H1 (cell line): Measurements from ENCODE around the gene SMIM13. TPM values are rescaled to one million over a fixed set of nuclear protein-coding genes. Genes with fewer than 3 reads are reported as not detected.

ENCODE experiments used
- CTCF ChIA-PET: fragments of 300-600 bp; sonication (Branson Sonifier 250); formaldehyde crosslinking; loops from one replicate; lab custom pipeline; 2021; ENCODE audit not compliant: partially characterized antibody; lab: Charles Lee
- POLR2A ChIA-PET: fragments of 300-600 bp; sonication (Branson Sonifier 250); formaldehyde crosslinking; loops from one replicate; lab custom pipeline; 2021; ENCODE audit warnings: inconsistent platforms; ENCODE audit not compliant: partially characterized antibody; lab: Charles Lee
- DNase-seq, 2 experiments: peaks; one replicate each; pipeline versions ENCODE4 v3.0.0 to v3.0.0-alpha.2; 2010 to 2022; ENCODE audit warnings: low spot score in 2 of 2, low read depth in 1 of 2, mixed read lengths in 1 of 2
- FAIRE-seq: peaks from 2 replicates; lab custom pipeline; 2011; peaks lifted over from hg19 to GRCh38; lab: Jason Lieb, UNC
- H2AFZ ChIP-seq: 2 replicates; pipeline ENCODE4 v1.8.1; 2012; ENCODE audit warnings: low read length, inconsistent platforms
- H2AK5ac ChIP-seq: 2 replicates; pipeline ENCODE4 v1.6.1; 2013; ENCODE audit warnings: low read depth, low read length
- H2BK120ac ChIP-seq: replicated peaks from 2 replicates; pipeline ENCODE3; 2013; ENCODE audit warnings: low read depth, low read length, inconsistent platforms
- H2BK12ac ChIP-seq: 2 replicates; pipeline ENCODE4 v1.6.1; 2013; ENCODE audit warnings: low read depth, low read length
- H2BK15ac ChIP-seq: 2 replicates; pipeline ENCODE4 v1.6.1; 2013; ENCODE audit warnings: low read length
- H2BK20ac ChIP-seq: 2 replicates; pipeline ENCODE4 v1.6.1; 2013; ENCODE audit warnings: low read length
- H2BK5ac ChIP-seq: 2 replicates; pipeline ENCODE4 v1.6.1; 2013; ENCODE audit warnings: low read depth, low read length
- H3K14ac ChIP-seq: 2 replicates; pipeline ENCODE4 v1.6.1; 2013; ENCODE audit warnings: inconsistent platforms; ENCODE audit not compliant: insufficient read length
- H3K18ac ChIP-seq: 2 replicates; pipeline ENCODE4 v1.6.1; 2013; ENCODE audit warnings: low read length; ENCODE audit errors: extremely low read depth
- H3K23ac ChIP-seq: 2 replicates; pipeline ENCODE4 v1.6.1; 2013; ENCODE audit warnings: inconsistent platforms; ENCODE audit not compliant: insufficient read length
- H3K23me2 ChIP-seq: 2 replicates; pipeline ENCODE4 v1.6.1; 2013; ENCODE audit warnings: low read depth, low read length
- H3K27ac ChIP-seq: 2 replicates; pipeline ENCODE4 v1.6.1; 2011; ENCODE audit warnings: low read depth, low read length, inconsistent platforms
- H3K27me3 ChIP-seq, 4 experiments: replicated peaks in 1 of 4; 1 replicate in 1 of 4; 2 replicates in 3 of 4; pipeline versions ENCODE4 v1.6.1 to v1.8.1; 2011 to 2013; ENCODE audit warnings: low read length in 3 of 4, mild to moderate bottlenecking in 3 of 4, inconsistent platforms in 2 of 4, mixed read lengths in 2 of 4, moderate library complexity in 1 of 4; ENCODE audit not compliant: control insufficient read depth in 3 of 4, insufficient read depth in 3 of 4; ENCODE audit errors: extremely low read depth in 1 of 4
- H3K36me3 ChIP-seq, 4 experiments: 2 replicates each; pipeline versions ENCODE4 v1.6.1 to v1.8.1; 2011 to 2013; ENCODE audit warnings: mild to moderate bottlenecking in 4 of 4, low read length in 3 of 4, moderate library complexity in 2 of 4, control low read depth in 1 of 4, inconsistent platforms in 1 of 4; ENCODE audit not compliant: insufficient read depth in 4 of 4, control insufficient read depth in 2 of 4
- H3K4ac ChIP-seq: replicated peaks from 2 replicates; pipeline ENCODE3; 2013; ENCODE audit warnings: low read length, low read depth, mixed read lengths, inconsistent platforms; ENCODE audit not compliant: insufficient read length
- H3K4me1 ChIP-seq, 4 experiments: replicated peaks in 1 of 4; 1 replicate in 1 of 4; 2 replicates in 3 of 4; pipeline versions ENCODE4 v1.6.1 to v1.8.1; 2011 to 2013; ENCODE audit warnings: low read length in 3 of 4, inconsistent platforms in 2 of 4, mixed read lengths in 1 of 4; ENCODE audit not compliant: insufficient read depth in 4 of 4, control insufficient read depth in 3 of 4
- H3K4me2 ChIP-seq, 2 experiments: 2 replicates each; pipeline versions ENCODE4 v1.6.1 to v1.8.1; 2011 to 2013; ENCODE audit warnings: low read depth in 2 of 2, low read length in 2 of 2, control low read depth in 1 of 2, inconsistent platforms in 1 of 2, mild to moderate bottlenecking in 1 of 2; ENCODE audit not compliant: insufficient read depth in 1 of 2
- H3K4me3 ChIP-seq, 4 experiments: fragments of 200-600, 300-600 bp in 1 of 4; sonication (generic), shearing (Covaris generic), sonication (Bioruptor Twin) in 1 of 4; 2 replicates each; pipeline versions ENCODE4 v1.5.1 to v1.8.1; 2011 to 2016; ENCODE audit warnings: low read length in 4 of 4, low read depth in 3 of 4, control low read depth in 2 of 4, inconsistent platforms in 2 of 4, mild to moderate bottlenecking in 2 of 4, mixed read lengths in 1 of 4, moderate library complexity in 1 of 4; ENCODE audit not compliant: insufficient read depth in 2 of 4; ENCODE audit errors: extremely low read depth in 1 of 4
- H3K56ac ChIP-seq: replicated peaks from 2 replicates; pipeline ENCODE3; 2013; ENCODE audit warnings: low read depth, mild to moderate bottlenecking, mixed read lengths, low read length, inconsistent platforms; ENCODE audit not compliant: insufficient read length
- H3K79me1 ChIP-seq: 2 replicates; pipeline ENCODE4 v1.6.1; 2013; ENCODE audit warnings: low read depth, low read length, control low read depth
- H3K79me2 ChIP-seq, 2 experiments: 2 replicates each; pipeline versions ENCODE4 v1.6.1 to v1.8.1; 2012 to 2013; ENCODE audit warnings: low read length in 2 of 2, mild to moderate bottlenecking in 2 of 2, inconsistent platforms in 1 of 2; ENCODE audit not compliant: insufficient read depth in 2 of 2, control insufficient read depth in 1 of 2
- H3K9ac ChIP-seq, 4 experiments: replicated peaks in 1 of 4; 1 replicate in 1 of 4; 2 replicates in 3 of 4; pipeline versions ENCODE4 v1.6.1 to v1.8.1; 2011 to 2013; ENCODE audit warnings: low read depth in 3 of 4, low read length in 3 of 4, control low read depth in 2 of 4, mild to moderate bottlenecking in 2 of 4, moderate library complexity in 2 of 4, inconsistent platforms in 1 of 4; ENCODE audit errors: extremely low read depth in 1 of 4
- H3K9me3 ChIP-seq, 2 experiments: 2 replicates each; pipeline versions ENCODE4 v1.6.1 to v1.8.1; 2012 to 2013; ENCODE audit warnings: mild to moderate bottlenecking in 2 of 2, moderate library complexity in 2 of 2, control low read depth in 1 of 2, inconsistent platforms in 1 of 2, low read depth in 1 of 2, low read length in 1 of 2, mixed read lengths in 1 of 2; ENCODE audit not compliant: insufficient read depth in 2 of 2
- H4K20me1 ChIP-seq, 2 experiments: replicated peaks in 1 of 2; 2 replicates each; pipeline versions ENCODE3 to v1.8.1; 2011 to 2013; ENCODE audit warnings: inconsistent platforms in 2 of 2, low read length in 2 of 2, mild to moderate bottlenecking in 1 of 2; ENCODE audit not compliant: insufficient read depth in 2 of 2, control insufficient read depth in 1 of 2
- H4K5ac ChIP-seq: 2 replicates; pipeline ENCODE4 v1.6.1; 2013; ENCODE audit warnings: low read length, low read depth, mixed read lengths, inconsistent platforms; ENCODE audit not compliant: insufficient read length
- H4K8ac ChIP-seq: 2 replicates; pipeline ENCODE4 v1.8.0; 2013; ENCODE audit warnings: mild to moderate bottlenecking, moderate library complexity, low read length, inconsistent platforms; ENCODE audit not compliant: insufficient read depth; ENCODE audit errors: extremely low read depth
- H4K91ac ChIP-seq: replicated peaks from 2 replicates; pipeline ENCODE3; 2013; ENCODE audit warnings: low read length, mixed read lengths, inconsistent platforms; ENCODE audit not compliant: insufficient read length
- ASH2L ChIP-seq: fragments of 200-600, 300-600 bp; sonication (generic); IDR thresholded peaks from one replicate; pipeline ENCODE4 v1.7.1; 2017; ENCODE audit warnings: low read length
- EGR1 ChIP-seq: IDR thresholded peaks from 2 replicates; pipeline ENCODE4 v1.6.1; 2011; ENCODE audit warnings: low read depth, low read length, borderline replicate concordance
- EZH2 ChIP-seq: fragments of 200-600 bp; sonication (generic); IDR thresholded peaks from 2 replicates; pipeline ENCODE4 v1.7.1; 2012; ENCODE audit warnings: low read depth, mild to moderate bottlenecking, moderate library complexity, low read length, inconsistent platforms; ENCODE audit not compliant: severe bottlenecking
- MAFK ChIP-seq: IDR thresholded peaks from 2 replicates; pipeline ENCODE4 v1.6.1; 2012; ENCODE audit warnings: low read depth, mild to moderate bottlenecking, improper control_type of control experiment, low read length
- POU5F1 ChIP-seq: IDR thresholded peaks from 2 replicates; pipeline ENCODE4 v1.6.1; 2011; ENCODE audit warnings: low read depth, mild to moderate bottlenecking, low read length, moderate library complexity
- RNF2 ChIP-seq: fragments of 200-900, 300-1000 bp; sonication (generic); IDR thresholded peaks from 2 replicates; pipeline ENCODE4 v1.7.1; 2016; ENCODE audit warnings: borderline replicate concordance, low read depth, mild to moderate bottlenecking, antibody characterized with exemption, low read length; ENCODE audit not compliant: poor library complexity, severe bottlenecking; ENCODE audit errors: missing control alignments
- SP1 ChIP-seq: IDR thresholded peaks from 2 replicates; pipeline ENCODE4 v1.6.1; 2011; ENCODE audit warnings: low read depth, low read length
- SRF ChIP-seq: IDR thresholded peaks from 2 replicates; pipeline ENCODE4 v1.6.1; 2011; ENCODE audit warnings: mild to moderate bottlenecking, low read depth, low read length, moderate library complexity
- TBP ChIP-seq: IDR thresholded peaks from 2 replicates; pipeline ENCODE4 v1.6.1; 2011; ENCODE audit warnings: low read depth, low read length, improper control_type of control experiment
- polyA plus RNA-seq, 7 experiments: library from polyadenylated mRNA; depleted of rRNA in 3 of 7; stranded (reverse) in 5 of 7; unstranded in 2 of 7; fragments of >200 nt in 5 of 7; fragments of 200-250 nt in 2 of 7; gene quantifications; 1 replicate in 5 of 7; 2 replicates in 1 of 7; 4 replicates in 1 of 7; pipeline versions ENCODE4 v1.2.1 to v1.2.3, GENCODE V29; 2011 to 2013; ENCODE audit warnings: missing spikeins in 2 of 7, mixed read lengths in 2 of 7
- total RNA-seq: library from RNA; stranded (reverse); fragmentation: NEBNext Ultra II Directional; extraction: Animal tissue kit (Norgen Biotek cat#: 25700); gene quantifications from 2 replicates; pipeline ENCODE4 v1.2.1, GENCODE V29; 2021
- TF ChIP-seq, protein P1 (sequence below): IDR thresholded peaks from 2 replicates; pipeline ENCODE4 v1.6.1; 2011; ENCODE audit warnings: low read length, improper control_type of control experiment

SMIM13 gene
- total and polyA plus RNA-seq, 2 of the 8 experiments (the other 6 are each of a cell fraction or from before 2014, with no cell fraction given): 1.7 to 10.6 TPM

DNA sequence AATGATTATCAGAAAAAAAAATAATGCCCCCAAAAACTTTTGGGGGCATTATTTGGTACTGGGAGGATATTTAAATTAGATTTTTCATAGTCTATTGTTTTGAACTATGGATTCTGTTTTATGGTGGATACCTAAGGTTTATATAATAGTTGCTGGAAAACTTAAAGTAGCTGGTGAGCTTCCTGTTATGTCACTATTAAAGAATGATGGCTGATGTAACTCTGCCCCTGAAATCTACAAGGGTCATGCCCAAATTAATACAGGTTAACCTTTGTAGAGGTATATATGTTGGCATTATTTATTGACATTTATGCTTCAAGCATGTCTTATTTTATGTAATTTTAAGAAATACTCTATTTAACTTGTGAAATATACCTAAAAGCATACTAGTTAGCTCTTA, 43.2 kb downstream of the SMIM13 start:
- Histone ChIP-seq H3K23ac (no peak overlapping the region), H4K5ac (no peak overlapping the region), H3K4me3 (no peak overlapping the region), H2AK5ac (no peak overlapping the region), H3K79me2 (no peaks in the 10 kb centered on the region), H3K14ac (no peak overlapping the region), H2BK12ac (no peak overlapping the region), H2AFZ (no peak overlapping the region), H3K27me3 (no peaks in the 10 kb centered on the region), H3K36me3 (peaks cover 0 to 13% (median 4%) of the 10 kb centered on the region in 4 experiments; a peak in 6 of 8 replicates), H4K8ac (no peak overlapping the region), H3K79me1 (no peaks in the 10 kb centered on the region), H2BK15ac (no peak overlapping the region), H3K4me2 (no peak overlapping the region), H3K18ac (no peak overlapping the region), H4K91ac (no peak overlapping the region), H3K23me2 (no peaks in the 10 kb centered on the region), H2BK20ac (no peak overlapping the region), H2BK5ac (no peak overlapping the region), H3K56ac (no peak overlapping the region), H3K27ac (no peak overlapping the region), H4K20me1 (no peaks in the 10 kb centered on the region), H2BK120ac (no peak overlapping the region), H3K4me1 (peaks cover 0 to 3% (median 2%) of the 10 kb centered on the region in 4 experiments; a peak in 2 of 7 replicates), H3K9me3 (no peaks in the 10 kb centered on the region), H3K4ac (no peak overlapping the region), H3K9ac (no peak overlapping the region)
- FAIRE-seq: no peak
- no peak for DNase-seq
- CTCF ChIA-PET: interaction anchor here (0.6 to 3.4 kb wide), 6 partner anchors 9 to 360 kb away, joined by 4 to 21 read pairs (median 4); no protein-coding TSS in a partner anchor
- POLR2A ChIA-PET: no interaction called here
- TF ChIP-seq EGR1: no peak
- TF ChIP-seq POU5F1: no peak
- TF ChIP-seq MAFK: no peak
- TF ChIP-seq ASH2L: no peak
- TF ChIP-seq, protein P1, sequence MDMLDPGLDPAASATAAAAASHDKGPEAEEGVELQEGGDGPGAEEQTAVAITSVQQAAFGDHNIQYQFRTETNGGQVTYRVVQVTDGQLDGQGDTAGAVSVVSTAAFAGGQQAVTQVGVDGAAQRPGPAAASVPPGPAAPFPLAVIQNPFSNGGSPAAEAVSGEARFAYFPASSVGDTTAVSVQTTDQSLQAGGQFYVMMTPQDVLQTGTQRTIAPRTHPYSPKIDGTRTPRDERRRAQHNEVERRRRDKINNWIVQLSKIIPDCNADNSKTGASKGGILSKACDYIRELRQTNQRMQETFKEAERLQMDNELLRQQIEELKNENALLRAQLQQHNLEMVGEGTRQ: no peak
- TF ChIP-seq RNF2: no peak
- TF ChIP-seq SP1: no peak
- no peak for TF ChIP-seq EZH2
- TF ChIP-seq SRF: no peak
- TF ChIP-seq TBP: no peak
